KOPT-K1 (cell line): ENCODE data around the gene CNOT10.

Source experiments
- H3K27ac ChIP-seq: fragments of 200-600 bp; sonication (generic); 2 replicates; pipeline ENCODE4 v1.5.1; 2016; ENCODE audit warnings: antibody characterized with exemption, mild to moderate bottlenecking, low read depth, low read length; ENCODE audit not compliant: poor library complexity, severe bottlenecking
- H3K36me3 ChIP-seq: fragments of 200-600 bp; sonication (generic); 2 replicates; pipeline ENCODE4 v1.5.1; 2017; ENCODE audit warnings: antibody characterized with exemption, mild to moderate bottlenecking, low read length, moderate library complexity; ENCODE audit not compliant: insufficient read depth
- H3K9me3 ChIP-seq: fragments of 200-600 bp; sonication (generic); 2 replicates; pipeline ENCODE4 v1.5.1; 2017; ENCODE audit warnings: antibody characterized with exemption, low read length, mild to moderate bottlenecking; ENCODE audit not compliant: insufficient read depth, poor library complexity, severe bottlenecking

CNOT10 gene

DNA sequence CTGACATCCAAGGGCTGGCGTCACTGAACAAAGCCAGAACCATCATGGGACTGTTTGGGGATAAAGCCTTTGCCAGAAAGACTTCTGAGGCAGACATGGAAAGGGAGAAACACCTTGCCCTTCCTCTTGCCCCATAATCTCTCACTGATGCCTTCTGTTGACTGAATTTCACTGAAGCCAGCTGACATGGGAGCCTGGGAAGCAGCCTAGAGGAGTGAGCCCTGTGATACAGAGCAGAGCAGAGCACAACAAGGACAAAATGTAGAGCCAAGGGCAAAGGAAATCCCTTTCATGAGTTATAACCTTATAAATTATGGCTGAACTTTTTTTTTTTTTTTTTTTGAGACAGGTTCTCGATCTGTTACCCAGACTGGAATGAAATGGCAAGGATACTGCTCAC is 9.8 kb upstream of the CNOT10 start:
- no peak overlapping the region for H3K27ac ChIP-seq
- no peaks in the 10 kb centered on the region for H3K9me3 ChIP-seq

DNA sequence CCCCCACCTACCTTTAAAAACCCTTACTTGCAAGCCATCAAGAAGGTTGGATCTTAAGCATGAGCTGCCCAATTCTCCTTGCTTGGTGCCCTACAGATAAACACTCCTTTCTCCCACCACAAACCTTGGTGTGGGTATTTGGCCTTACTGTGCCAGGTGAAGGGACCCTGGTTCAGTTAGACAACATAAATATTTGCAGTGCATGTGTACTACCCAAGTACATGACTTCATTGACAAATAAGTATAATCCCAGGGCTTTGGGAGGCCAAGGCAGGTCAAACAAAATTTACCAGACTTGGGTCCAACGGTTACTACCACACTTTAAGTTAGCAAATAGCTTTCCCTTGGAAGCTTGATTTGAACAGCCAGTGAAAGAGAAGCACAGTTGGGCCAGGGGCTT is 9.3 kb upstream of the CNOT10 start:
- Histone ChIP-seq H3K27ac (no peak overlapping the region), H3K9me3 (no peaks in the 10 kb centered on the region), H3K36me3 (no peaks in the 10 kb centered on the region)

More for the DNA sequence above, 9.8 kb upstream of the CNOT10 start:
- no peaks in the 10 kb centered on the region for H3K36me3 ChIP-seq

DNA sequence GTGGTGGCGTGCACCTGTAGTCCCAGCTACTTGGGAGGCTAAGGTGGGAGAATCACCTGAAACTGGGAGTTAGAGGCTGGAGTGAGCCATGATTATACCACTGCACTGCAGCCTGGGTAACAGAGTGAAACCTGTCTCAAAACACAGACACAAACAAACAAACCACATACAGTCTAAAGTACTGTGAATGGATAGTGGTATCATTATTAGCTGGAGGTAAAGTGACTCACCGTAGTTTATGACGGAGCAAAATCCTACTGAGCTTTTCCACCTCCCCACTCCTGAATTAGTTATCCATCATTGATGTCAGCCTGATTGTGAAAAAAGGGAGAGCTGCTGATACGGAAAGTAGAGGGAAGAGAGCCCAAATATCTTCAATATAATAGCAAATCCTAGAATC is 3.2 kb upstream of the CNOT10 start:
- H3K9me3 ChIP-seq, result no peaks in the 10 kb centered on the region
- H3K27ac ChIP-seq, result no peak overlapping the region
- H3K36me3 ChIP-seq, result no peaks in the 10 kb centered on the region

DNA sequence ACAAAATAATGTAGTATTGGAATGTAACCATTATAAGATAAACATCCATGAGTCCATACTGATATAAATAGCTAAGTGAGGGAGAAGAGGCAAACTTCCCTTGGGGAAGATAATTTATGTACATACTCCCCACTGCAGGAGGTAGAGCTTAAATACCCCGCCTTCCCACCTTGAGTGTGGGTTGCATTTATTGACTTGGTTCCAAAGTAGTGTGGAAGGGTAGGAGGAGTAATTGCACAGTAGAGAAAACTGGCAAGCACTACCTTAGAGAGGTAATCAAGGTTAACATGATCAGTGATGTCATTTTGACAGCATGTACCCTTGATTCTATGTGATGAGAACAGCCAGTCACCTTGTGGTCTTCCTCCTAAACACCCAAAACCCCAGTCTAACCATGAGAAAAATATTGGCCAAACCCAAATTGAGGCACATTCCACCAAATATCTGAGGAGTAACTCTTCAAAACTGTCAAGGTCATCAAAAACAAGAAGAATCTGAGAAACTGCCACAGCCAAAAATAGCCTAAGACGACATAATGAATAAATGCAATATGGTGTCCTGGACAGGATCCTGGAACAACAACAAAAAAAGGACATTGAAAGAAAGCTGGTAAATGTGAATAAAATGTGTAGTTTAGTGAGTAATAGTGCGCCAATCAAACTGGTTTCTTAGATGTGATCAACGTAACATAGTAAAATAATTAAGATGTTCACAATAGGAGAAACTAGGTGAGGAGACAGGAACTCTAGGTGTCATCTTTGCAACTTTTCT is 774 bp upstream of the CNOT10 start:
- H3K9me3 ChIP-seq, result no peaks in the 10 kb centered on the region
- H3K36me3 ChIP-seq, result peaks cover 17% of the 10 kb centered on the region
- H3K27ac ChIP-seq, result peak overlapping the region; percentile 69

DNA sequence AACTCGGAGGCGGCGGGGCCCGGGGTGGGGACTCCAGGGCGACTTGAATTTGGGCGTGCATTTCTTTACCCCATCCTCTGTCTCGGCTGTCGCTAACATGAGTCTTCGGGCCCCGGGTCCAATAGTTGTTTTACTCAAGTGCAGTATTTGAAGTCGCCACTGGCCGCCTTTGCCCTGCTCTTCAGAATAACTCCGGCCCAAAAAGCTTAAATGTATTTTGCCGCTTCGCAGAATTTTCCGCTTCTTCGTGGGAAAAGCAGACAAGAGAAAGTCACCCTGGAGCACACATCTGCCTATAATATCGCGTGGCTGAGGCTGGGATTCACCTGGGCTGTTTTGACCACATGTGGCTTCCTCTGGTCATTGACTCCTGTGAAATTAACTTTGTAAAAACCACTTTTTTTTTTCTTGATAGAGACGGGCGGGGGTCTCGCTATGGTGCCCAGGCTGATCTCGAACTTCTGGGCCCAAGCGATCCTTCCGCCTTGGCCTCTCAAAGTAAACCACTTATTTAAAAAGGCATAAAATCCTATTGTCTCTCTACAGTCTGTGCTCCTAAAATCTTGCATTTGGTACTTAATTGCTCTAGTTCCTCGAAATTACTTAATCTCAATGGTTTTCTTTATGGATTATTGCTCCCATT is 676 bp downstream of the CNOT10 start:
- peak overlapping the region; percentile 69 for H3K27ac ChIP-seq
- H3K9me3 ChIP-seq, result no peaks in the 10 kb centered on the region
- H3K36me3 ChIP-seq, result peaks cover 28% of the 10 kb centered on the region

DNA sequence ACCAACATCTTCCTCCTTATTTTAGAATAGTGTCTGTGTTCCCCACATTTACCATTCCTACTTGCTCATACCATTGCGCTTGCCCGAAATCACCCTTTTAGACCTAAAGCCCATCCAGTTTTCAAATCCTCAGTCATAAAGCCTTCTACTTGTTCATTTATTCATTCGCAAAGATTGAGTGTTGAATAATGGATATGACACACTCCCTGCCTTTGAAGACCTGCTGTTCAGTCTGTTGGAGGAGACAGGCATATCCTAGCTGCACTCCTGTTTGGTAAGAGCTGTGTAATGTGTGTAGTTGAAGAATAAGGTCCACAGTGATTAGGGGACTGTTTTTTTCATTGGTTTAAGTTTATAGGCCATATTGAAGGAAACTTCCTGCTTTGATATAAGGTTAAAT is 1.7 kb downstream of the CNOT10 start:
- no peaks in the 10 kb centered on the region for H3K9me3 ChIP-seq
- H3K36me3 ChIP-seq, result peaks cover 39% of the 10 kb centered on the region
- H3K27ac ChIP-seq, result peak overlapping the region; percentile 10

DNA sequence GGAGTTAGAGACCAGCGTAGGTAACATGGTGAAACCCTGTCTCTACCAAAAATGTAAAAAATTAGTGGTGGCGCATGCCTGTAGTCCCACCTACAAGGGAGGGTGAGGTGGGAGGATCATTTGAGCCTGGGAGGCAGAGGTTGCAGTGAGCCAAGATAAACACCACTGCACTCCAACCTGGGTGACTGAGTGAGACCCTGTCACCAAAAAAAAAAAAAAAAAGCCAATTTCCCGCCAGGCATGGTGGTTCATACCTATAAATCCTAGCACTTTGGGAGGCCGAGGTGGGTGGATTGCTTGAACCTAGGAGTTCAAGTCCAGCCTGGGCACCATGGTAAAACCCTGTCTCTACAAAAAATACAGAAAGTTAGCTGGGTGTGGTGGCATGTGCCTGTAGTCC is 6.9 kb downstream of the CNOT10 start:
- Histone ChIP-seq H3K9me3 (no peaks in the 10 kb centered on the region), H3K36me3 (peaks cover 71% of the 10 kb centered on the region), H3K27ac (no peak overlapping the region)

GRCh38 chr3:32696523-32696922 is 11.5 kb downstream of the CNOT10 start:
- peaks cover 54% of the 10 kb centered on the region for H3K36me3 ChIP-seq
- no peak overlapping the region for H3K27ac ChIP-seq
- no peaks in the 10 kb centered on the region for H3K9me3 ChIP-seq

GRCh38 chr3:32698506-32698905 is 13.5 kb downstream of the CNOT10 start:
- Histone ChIP-seq H3K27ac (no peak overlapping the region), H3K9me3 (no peaks in the 10 kb centered on the region), H3K36me3 (peaks cover 39% of the 10 kb centered on the region)

- Histone ChIP-seq H3K36me3 (peaks cover 33% of the 10 kb centered on the region), H3K9me3 (no peaks in the 10 kb centered on the region), H3K27ac (no peak overlapping the region)
Observed at GRCh38 chr3:32699429-32699828, 14.4 kb downstream of the CNOT10 start.

DNA sequence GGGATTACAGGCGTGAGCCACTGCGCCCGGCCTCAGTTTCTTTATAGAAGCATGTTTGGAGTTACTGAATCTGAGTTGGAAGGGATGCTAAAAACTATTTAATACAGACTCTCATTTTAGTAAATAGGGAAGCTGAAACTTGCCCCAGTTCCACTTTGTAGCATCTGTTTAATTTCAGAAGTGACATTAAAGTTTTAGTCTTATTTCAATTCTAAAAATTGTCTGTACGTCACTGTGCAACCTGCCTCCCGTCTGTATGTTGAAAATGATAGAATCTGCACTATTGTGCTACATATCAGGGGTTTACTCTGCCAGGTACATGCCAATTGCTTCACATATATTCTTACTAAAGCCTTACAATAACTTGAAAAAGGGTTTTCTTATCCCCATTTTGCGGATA is 15.3 kb downstream of the CNOT10 start:
- Histone ChIP-seq H3K36me3 (peaks cover 31% of the 10 kb centered on the region), H3K9me3 (no peaks in the 10 kb centered on the region), H3K27ac (no peak overlapping the region)

- Histone ChIP-seq H3K27ac (peak overlapping the region; percentile 38), H3K9me3 (no peaks in the 10 kb centered on the region), H3K36me3 (peaks cover 36% of the 10 kb centered on the region)
Observed at GRCh38 chr3:32703491-32703972, 18.5 kb downstream of the CNOT10 start.

DNA sequence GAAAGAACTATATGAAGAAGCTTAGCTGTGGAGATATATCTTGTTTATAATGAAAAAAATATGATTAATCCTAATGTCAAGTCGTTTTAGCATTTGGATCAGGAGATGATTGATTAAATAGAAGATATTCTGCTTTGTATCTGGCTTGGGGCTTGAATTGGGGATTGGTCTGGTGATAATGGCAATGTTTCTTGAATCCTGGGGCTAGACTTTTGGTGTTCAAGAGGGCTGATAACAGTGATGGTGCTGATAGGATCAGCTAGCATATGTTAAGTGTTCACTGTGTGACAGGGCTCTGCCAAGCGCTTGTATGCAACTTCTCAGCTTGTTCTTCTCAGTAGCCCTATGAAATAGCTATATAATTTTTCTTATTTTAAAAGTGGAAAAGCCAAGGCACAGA is 20.2 kb downstream of the CNOT10 start:
- Histone ChIP-seq H3K36me3 (peaks cover 42% of the 10 kb centered on the region), H3K27ac (no peak overlapping the region), H3K9me3 (no peaks in the 10 kb centered on the region)

DNA sequence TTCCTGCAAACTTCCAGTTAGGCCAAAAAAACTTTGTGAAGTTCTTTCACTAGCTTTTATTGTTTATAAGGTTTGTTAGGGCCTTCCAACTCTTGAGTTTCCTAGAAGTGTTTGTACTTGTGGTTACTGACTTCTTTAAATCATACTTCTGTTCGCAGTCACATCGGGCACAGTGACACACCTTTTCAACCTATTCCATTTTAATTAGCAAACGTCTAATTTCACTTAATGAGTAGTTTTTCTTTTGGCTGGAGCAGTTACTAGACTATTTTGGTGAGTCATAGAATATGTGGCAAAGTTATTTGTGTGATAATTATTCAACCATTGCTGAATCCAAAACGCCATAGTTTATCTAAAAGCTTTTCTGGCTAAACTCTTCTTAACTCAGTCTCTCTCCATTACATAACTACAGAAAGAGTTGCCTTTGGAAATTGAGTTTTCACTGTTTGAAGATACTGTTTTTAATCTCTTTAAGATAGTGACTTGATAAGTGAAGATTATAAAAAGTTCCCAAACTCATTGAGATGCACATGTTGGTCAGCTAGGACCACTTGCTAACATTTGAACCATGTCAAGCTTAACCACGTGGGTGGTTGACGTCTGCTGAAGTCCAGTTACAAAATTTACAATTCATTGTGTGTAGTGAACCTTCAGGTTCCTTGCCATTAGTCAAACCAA is 21.5 kb downstream of the CNOT10 start:
- Histone ChIP-seq H3K27ac (peak overlapping the region; percentile 8), H3K9me3 (no peaks in the 10 kb centered on the region), H3K36me3 (peaks cover 55% of the 10 kb centered on the region)

- Histone ChIP-seq H3K36me3 (peaks cover 60% of the 10 kb centered on the region), H3K9me3 (no peaks in the 10 kb centered on the region)
Observed at GRCh38 chr3:32707026-32707370, 22.0 kb downstream of the CNOT10 start.

More at GRCh38 chr3:32707026-32707370, 22.0 kb downstream of the CNOT10 start:
- H3K27ac ChIP-seq, result no peak overlapping the region
